Gastroesophageal sphincter (tissue), 3 donors: ENCODE results near the gene CNPY2.

Experiments
- CTCF ChIP-seq, 4 experiments: fragments of 200-600 bp in 2 of 4; fragments of 450-650 bp in 2 of 4; sonication (generic) in 1 of 4; IDR thresholded peaks; one replicate each; pipeline ENCODE4 v1.5.1; 2017 to 2019; ENCODE audit warnings: antibody characterized with exemption in 4 of 4, mild to moderate bottlenecking in 2 of 4, moderate library complexity in 2 of 4
- POLR2AphosphoS5 ChIP-seq: sonication (generic); formaldehyde crosslinking; IDR thresholded peaks from one replicate; pipeline ENCODE4 v1.6.1; 2017; ENCODE audit warnings: antibody characterized with exemption

GRCh38 chr12:56339158-56339422 lies 23.3 kb upstream of the CNPY2 start:
- TF ChIP-seq CTCF (IDR thresholded peaks at IDR 0.05) (no peak), POLR2AphosphoS5 (no peak)
